HFF-Myc (cell line): ENCODE results near the gene PRKCE.
"Not testable (repeated sequence)": the region's sequence is repeated elsewhere in the genome, so short reads cannot be mapped to it uniquely, and the experiment has no call there.

ENCODE experiments used
- DNase-seq: peaks from one replicate; pipeline ENCODE4 v3.0.0-alpha.2; 2011; ENCODE audit warnings: low read depth; ENCODE audit errors: extremely low read depth
- H3K4me3 ChIP-seq: replicated peaks from 2 replicates; pipeline ENCODE4 v1.5.1; 2011; ENCODE audit warnings: low read depth, mild to moderate bottlenecking, control low read depth, low read length
- TF ChIP-seq, protein P1 (sequence below): IDR thresholded peaks from 2 replicates; pipeline ENCODE4 v1.5.1; 2012; ENCODE audit warnings: mild to moderate bottlenecking, low read depth, low read length, control low read depth; ENCODE audit errors: missing control alignments

PRKCE gene

GRCh38 chr2:45912109-45912508, 260.6 kb downstream of the PRKCE start:
- no peak for DNase-seq
- TF ChIP-seq, protein P1, sequence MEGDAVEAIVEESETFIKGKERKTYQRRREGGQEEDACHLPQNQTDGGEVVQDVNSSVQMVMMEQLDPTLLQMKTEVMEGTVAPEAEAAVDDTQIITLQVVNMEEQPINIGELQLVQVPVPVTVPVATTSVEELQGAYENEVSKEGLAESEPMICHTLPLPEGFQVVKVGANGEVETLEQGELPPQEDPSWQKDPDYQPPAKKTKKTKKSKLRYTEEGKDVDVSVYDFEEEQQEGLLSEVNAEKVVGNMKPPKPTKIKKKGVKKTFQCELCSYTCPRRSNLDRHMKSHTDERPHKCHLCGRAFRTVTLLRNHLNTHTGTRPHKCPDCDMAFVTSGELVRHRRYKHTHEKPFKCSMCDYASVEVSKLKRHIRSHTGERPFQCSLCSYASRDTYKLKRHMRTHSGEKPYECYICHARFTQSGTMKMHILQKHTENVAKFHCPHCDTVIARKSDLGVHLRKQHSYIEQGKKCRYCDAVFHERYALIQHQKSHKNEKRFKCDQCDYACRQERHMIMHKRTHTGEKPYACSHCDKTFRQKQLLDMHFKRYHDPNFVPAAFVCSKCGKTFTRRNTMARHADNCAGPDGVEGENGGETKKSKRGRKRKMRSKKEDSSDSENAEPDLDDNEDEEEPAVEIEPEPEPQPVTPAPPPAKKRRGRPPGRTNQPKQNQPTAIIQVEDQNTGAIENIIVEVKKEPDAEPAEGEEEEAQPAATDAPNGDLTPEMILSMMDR, result no peak
- H3K4me3 ChIP-seq, result no peak overlapping the region

- TF ChIP-seq, protein P1, result no peak
- no peak for DNase-seq
- no peak overlapping the region for H3K4me3 ChIP-seq
Observed at GRCh38 chr2:45913539-45913938, 262.1 kb downstream of the PRKCE start.

DNA sequence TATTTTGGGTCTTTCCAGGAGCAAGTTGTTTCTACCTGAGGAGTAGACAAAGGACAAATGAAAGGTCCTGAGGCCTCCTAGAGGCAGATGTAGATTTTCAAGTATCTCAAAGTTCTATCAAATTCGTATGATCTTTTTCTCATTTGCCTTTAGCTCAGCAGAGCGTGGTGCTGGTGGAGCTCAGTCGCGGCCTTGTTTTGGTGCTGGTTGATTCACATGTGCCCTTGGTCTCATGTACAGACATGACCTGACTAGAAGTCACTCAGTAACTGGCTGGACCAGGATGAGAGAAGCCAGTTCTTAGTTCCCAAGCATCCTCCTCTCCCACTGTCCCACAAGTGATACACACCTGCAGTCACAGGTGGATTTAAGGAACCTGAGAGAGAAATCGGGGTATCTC, 264.0 kb downstream of the PRKCE start:
- H3K4me3 ChIP-seq, result no peak overlapping the region
- TF ChIP-seq, protein P1, result no peak
- DNase-seq, result no peak

DNA sequence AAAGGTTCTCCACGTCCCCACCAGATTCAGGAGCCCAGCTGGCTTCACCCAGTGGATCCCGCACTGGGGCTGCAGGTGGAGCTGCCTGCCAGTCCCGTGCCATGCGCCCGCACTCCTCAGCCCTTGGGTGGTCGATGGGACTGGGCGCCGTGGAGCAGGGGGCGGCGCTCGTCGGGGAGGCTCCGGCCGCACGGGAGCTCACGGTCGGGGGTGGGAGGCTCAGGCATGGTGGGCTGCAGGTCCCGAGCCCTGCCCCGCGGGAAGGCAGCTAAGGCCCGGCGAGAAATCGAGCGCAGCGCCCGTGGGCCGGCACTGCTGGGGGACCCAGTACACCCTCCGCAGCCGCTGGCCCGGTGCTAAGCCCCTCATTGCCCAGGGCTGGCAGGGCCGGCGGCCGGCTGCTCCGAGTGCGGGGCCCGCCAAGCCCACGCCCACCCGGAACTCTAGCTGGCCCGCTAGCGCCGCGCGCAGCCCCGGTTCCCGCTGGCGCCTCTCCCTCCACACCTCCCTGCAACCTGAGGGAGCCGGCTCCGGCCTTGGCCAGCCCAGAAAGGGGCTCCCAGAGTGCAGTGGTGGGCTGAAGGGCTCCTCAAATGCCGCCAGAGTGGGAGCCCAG, 266.2 kb downstream of the PRKCE start:
- DNase-seq, H3K4me3 ChIP-seq: not testable (repeated sequence)

DNA sequence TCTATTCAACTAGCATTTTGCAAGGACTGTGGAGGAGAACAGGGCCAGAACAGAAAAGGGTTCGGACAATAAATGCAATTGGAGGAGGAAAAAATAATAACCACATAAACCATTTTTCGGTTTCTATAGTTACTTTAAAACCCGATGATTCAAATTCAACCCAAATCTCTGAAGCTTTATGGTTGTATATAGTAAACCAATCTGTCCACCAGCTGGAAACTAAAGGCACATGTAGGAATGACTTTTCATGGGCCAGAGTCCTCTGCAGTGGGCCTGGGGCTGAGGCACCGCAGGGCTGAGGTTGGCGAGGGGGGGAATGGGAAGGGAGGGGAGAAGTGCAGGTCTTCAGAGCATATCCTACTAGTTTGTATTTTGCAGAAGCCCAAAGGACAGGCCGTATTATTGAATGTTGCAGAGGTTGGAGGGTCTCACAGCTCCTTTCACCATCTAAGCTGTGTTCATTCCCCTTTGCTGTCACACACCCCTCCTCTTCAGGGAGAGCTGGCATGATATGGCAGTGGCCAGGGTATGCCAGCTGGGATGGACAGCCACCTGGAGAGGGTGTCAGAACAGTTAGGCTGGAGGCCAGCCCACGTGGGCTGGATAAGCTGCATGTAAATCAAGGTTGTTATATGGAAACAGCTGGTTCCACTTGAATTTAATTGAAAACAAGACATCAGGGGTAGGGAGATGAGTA, 267.1 kb downstream of the PRKCE start:
- H3K4me3 ChIP-seq, result no peak overlapping the region
- DNase-seq, result no peak
- TF ChIP-seq, protein P1, result no peak

DNA sequence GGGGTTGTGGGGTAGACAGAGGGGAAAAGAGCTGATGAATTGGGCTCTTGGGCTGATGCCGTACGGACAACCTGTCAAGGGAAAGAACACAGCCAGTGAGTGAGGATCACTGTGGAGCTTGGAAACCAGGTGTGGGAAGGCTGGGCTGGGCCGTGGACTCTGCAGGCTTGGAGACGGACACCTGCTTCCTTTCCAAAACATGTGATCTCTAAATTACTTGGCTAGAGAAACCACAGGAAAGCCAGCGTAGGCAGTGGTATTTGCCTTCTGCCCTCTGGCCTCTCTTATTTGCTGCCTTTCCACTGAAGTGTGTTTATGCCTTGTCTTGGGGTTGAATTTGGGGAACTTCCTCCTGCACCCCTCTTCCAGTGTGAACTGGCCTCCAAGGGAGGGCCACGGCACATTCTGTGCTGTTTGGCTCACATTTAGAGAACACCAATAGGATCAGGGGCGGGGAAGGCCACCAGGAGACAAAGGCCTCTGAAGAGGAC, 267.7 kb downstream of the PRKCE start:
- no peak overlapping the region for H3K4me3 ChIP-seq
- TF ChIP-seq, protein P1, result no peak
- no peak for DNase-seq

GRCh38 chr2:45919711-45920111, 268.2 kb downstream of the PRKCE start:
- no peak overlapping the region for H3K4me3 ChIP-seq
- no peak for DNase-seq
- TF ChIP-seq, protein P1, result no peak
